ENCODE results near the gene HNRNPF.

Gene HNRNPF

GRCh38 chr10:43411536-43411935 is 2.5 kb upstream of the HNRNPF start:
- no peak overlapping the region for H2BK12ac ChIP-seq (ENCODE audit: low read length)
- no peak overlapping the region for H3K18ac ChIP-seq (ENCODE audit: low read length)
- peaks cover 15% of the 10 kb centered on the region for H3K79me2 ChIP-seq (ENCODE audit: control insufficient read depth, insufficient read depth, low read length, poor library complexity)
- H2AK5ac ChIP-seq (ENCODE audit: low read length), result no peak overlapping the region
- H2AFZ ChIP-seq (ENCODE audit: insufficient read depth, low read length, poor library complexity), result no peak overlapping the region
- no peak overlapping the region for H4K91ac ChIP-seq (ENCODE audit: low read depth, low read length)
- peaks cover 20% of the 10 kb centered on the region for H3K79me1 ChIP-seq (ENCODE audit: low read length)
- H3K9me3 ChIP-seq (ENCODE audit: insufficient read depth, low read depth, low read length), result no peaks in the 10 kb centered on the region
- no peaks in the 10 kb centered on the region for H3K27me3 ChIP-seq (ENCODE audit: insufficient read depth, low read length)
- H3K4me2 ChIP-seq (ENCODE audit: low read length), result no peak overlapping the region
- no peak overlapping the region for H3K9ac ChIP-seq (ENCODE audit: low read length)
- no peak overlapping the region for H3K23ac ChIP-seq (ENCODE audit: low read length)
- no peak overlapping the region for H4K12ac ChIP-seq (ENCODE audit: low read depth, low read length)
- no peak overlapping the region for H3K14ac ChIP-seq (ENCODE audit: low read length)
- peaks cover 5 to 7% of the 10 kb centered on the region in 2 experiments for H3K4me1 ChIP-seq (ENCODE audit: control insufficient read depth in 1 of 2, insufficient read depth in 2 of 2, low read length in 2 of 2)
- no peaks in the 10 kb centered on the region for H3K36me3 ChIP-seq (ENCODE audit: control insufficient read depth in 1 of 2, insufficient read depth in 2 of 2, low read length in 2 of 2)
- H2BK5ac ChIP-seq (ENCODE audit: low read depth, low read length, poor library complexity), result no peak overlapping the region
- no CpG with 5 or more reads among the region's 2 CpGs for WGBS (ENCODE audit: extremely low coverage, insufficient coverage, insufficient read length)
- no peak overlapping the region for H3K27ac ChIP-seq (ENCODE audit: low read depth, low read length)
- H3K4ac ChIP-seq (ENCODE audit: low read depth, low read length), result no peak overlapping the region
- H2BK120ac ChIP-seq (ENCODE audit: insufficient read depth, low read length, poor library complexity), result no peak overlapping the region
- H3K4me3 ChIP-seq (ENCODE audit: low read depth, low read length), result no peak overlapping the region
- H4K8ac ChIP-seq (ENCODE audit: low read depth, low read length), result no peak overlapping the region
- DNase-seq, result no peak

DNA sequence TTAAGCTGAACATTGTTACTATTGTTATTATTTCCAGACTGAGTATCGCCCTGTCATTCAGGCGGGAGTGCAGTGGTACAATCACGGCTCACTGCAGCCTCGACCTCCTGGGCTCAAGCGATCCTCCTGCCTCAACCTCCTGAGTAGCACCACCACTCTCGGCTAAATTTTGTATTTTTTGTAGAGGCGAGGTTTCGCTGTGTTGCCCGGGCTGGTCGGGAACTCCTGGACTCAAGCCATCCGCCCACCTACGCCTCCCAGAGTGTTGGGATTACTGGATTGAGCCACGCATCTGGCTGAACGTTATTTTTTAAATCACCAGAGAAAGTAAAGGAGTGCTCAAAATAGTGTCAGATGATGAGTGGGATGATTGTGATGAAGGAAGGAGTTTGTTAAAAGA is 1.4 kb upstream of the HNRNPF start:
- no peak overlapping the region for H3K4me3 ChIP-seq (ENCODE audit: low read depth, low read length)
- H2AFZ ChIP-seq (ENCODE audit: insufficient read depth, low read length, poor library complexity), result no peak overlapping the region
- no peak overlapping the region for H3K23ac ChIP-seq (ENCODE audit: low read length)
- H3K4me2 ChIP-seq (ENCODE audit: low read length), result no peak overlapping the region
- H3K27me3 ChIP-seq (ENCODE audit: insufficient read depth, low read length), result no peaks in the 10 kb centered on the region
- H3K14ac ChIP-seq (ENCODE audit: low read length), result no peak overlapping the region
- H3K36me3 ChIP-seq (ENCODE audit: control insufficient read depth in 1 of 2, insufficient read depth in 2 of 2, low read length in 2 of 2), result peaks cover 0 to 2% of the 10 kb centered on the region in 2 experiments
- H3K79me1 ChIP-seq (ENCODE audit: low read length), result peaks cover 21% of the 10 kb centered on the region
- no peak overlapping the region for H3K4ac ChIP-seq (ENCODE audit: low read depth, low read length)
- H4K12ac ChIP-seq (ENCODE audit: low read depth, low read length), result no peak overlapping the region
- no peak overlapping the region for H4K91ac ChIP-seq (ENCODE audit: low read depth, low read length)
- DNase-seq, result no peak
- H2BK12ac ChIP-seq (ENCODE audit: low read length), result no peak overlapping the region
- no peaks in the 10 kb centered on the region for H3K9me3 ChIP-seq (ENCODE audit: insufficient read depth, low read depth, low read length)
- H3K27ac ChIP-seq (ENCODE audit: low read depth, low read length), result no peak overlapping the region
- H2AK5ac ChIP-seq (ENCODE audit: low read length), result no peak overlapping the region
- H3K4me1 ChIP-seq (ENCODE audit: control insufficient read depth in 1 of 2, insufficient read depth in 2 of 2, low read length in 2 of 2), result peaks cover 12 to 13% of the 10 kb centered on the region in 2 experiments
- H3K9ac ChIP-seq (ENCODE audit: low read length), result no peak overlapping the region
- H3K79me2 ChIP-seq (ENCODE audit: control insufficient read depth, insufficient read depth, low read length, poor library complexity), result peaks cover 25% of the 10 kb centered on the region
- no peak overlapping the region for H2BK5ac ChIP-seq (ENCODE audit: low read depth, low read length, poor library complexity)
- H2BK120ac ChIP-seq (ENCODE audit: insufficient read depth, low read length, poor library complexity), result no peak overlapping the region
- no peak overlapping the region for H4K8ac ChIP-seq (ENCODE audit: low read depth, low read length)
- no CpG with 5 or more reads among the region's 14 CpGs for WGBS (ENCODE audit: extremely low coverage, insufficient coverage, insufficient read length)
- no peak overlapping the region for H3K18ac ChIP-seq (ENCODE audit: low read length)

- H3K23ac ChIP-seq (ENCODE audit: low read length), result no peak overlapping the region
- H3K27me3 ChIP-seq (ENCODE audit: insufficient read depth, low read length), result no peaks in the 10 kb centered on the region
- H3K4ac ChIP-seq (ENCODE audit: low read depth, low read length), result peak overlapping the region; percentile 95
- H4K12ac ChIP-seq (ENCODE audit: low read depth, low read length), result peak overlapping the region; percentile 91
- peaks cover 26% of the 10 kb centered on the region for H3K79me2 ChIP-seq (ENCODE audit: control insufficient read depth, insufficient read depth, low read length, poor library complexity)
- peak overlapping the region; percentile 86 for H3K18ac ChIP-seq (ENCODE audit: low read length)
- peak overlapping the region; percentile 92 for H4K8ac ChIP-seq (ENCODE audit: low read depth, low read length)
- no peaks in the 10 kb centered on the region for H3K9me3 ChIP-seq (ENCODE audit: insufficient read depth, low read depth, low read length)
- peak overlapping the region; percentile 82 for H3K27ac ChIP-seq (ENCODE audit: low read depth, low read length)
- peaks cover 0 to 2% of the 10 kb centered on the region in 2 experiments for H3K36me3 ChIP-seq (ENCODE audit: control insufficient read depth in 1 of 2, insufficient read depth in 2 of 2, low read length in 2 of 2)
- peak overlapping the region; percentile 91 for H4K91ac ChIP-seq (ENCODE audit: low read depth, low read length)
- WGBS (ENCODE audit: extremely low coverage, insufficient coverage, insufficient read length), result no CpG with 5 or more reads among the region's 46 CpGs
- peaks cover 12 to 13% of the 10 kb centered on the region in 2 experiments for H3K4me1 ChIP-seq (ENCODE audit: control insufficient read depth in 1 of 2, insufficient read depth in 2 of 2, low read length in 2 of 2)
- H3K79me1 ChIP-seq (ENCODE audit: low read length), result peaks cover 21% of the 10 kb centered on the region
- H2AK5ac ChIP-seq (ENCODE audit: low read length), result peak overlapping the region; percentile 91
- peak overlapping the region; percentile 68 for H3K4me3 ChIP-seq (ENCODE audit: low read depth, low read length)
- H2BK12ac ChIP-seq (ENCODE audit: low read length), result peak overlapping the region; percentile 61
- DNase-seq, result peak; percentile 33 to 57
- peak overlapping the region; percentile 43 for H3K9ac ChIP-seq (ENCODE audit: low read length)
- H3K14ac ChIP-seq (ENCODE audit: low read length), result peak overlapping the region; percentile 91
- peak overlapping the region; percentile 97 for H2BK120ac ChIP-seq (ENCODE audit: insufficient read depth, low read length, poor library complexity)
- H3K4me2 ChIP-seq (ENCODE audit: low read length), result peak overlapping the region; percentile 70
- H2AFZ ChIP-seq (ENCODE audit: insufficient read depth, low read length, poor library complexity), result peak overlapping the region; percentile 71
- H2BK5ac ChIP-seq (ENCODE audit: low read depth, low read length, poor library complexity), result peak overlapping the region; percentile 61
These were observed 561 bp upstream of the HNRNPF start for GRCh38 chr10:43409385-43410109.

GRCh38 chr10:43408331-43408709 is 666 bp downstream of the HNRNPF start:
- Histone ChIP-seq H3K9me3 (ENCODE audit: insufficient read depth, low read depth, low read length) (no peaks in the 10 kb centered on the region), H3K4me3 (ENCODE audit: low read depth, low read length) (peak overlapping the region; percentile 79), H3K14ac (ENCODE audit: low read length) (no peak overlapping the region), H3K18ac (ENCODE audit: low read length) (peak overlapping the region; percentile 22), H3K79me1 (ENCODE audit: low read length) (peaks cover 21% of the 10 kb centered on the region), H2AK5ac (ENCODE audit: low read length) (peak overlapping the region; percentile 10), H3K4ac (ENCODE audit: low read depth, low read length) (peak overlapping the region; percentile 10), H2BK120ac (ENCODE audit: insufficient read depth, low read length, poor library complexity) (no peak overlapping the region), H2AFZ (ENCODE audit: insufficient read depth, low read length, poor library complexity) (peak overlapping the region; percentile 3), H3K23ac (ENCODE audit: low read length) (no peak overlapping the region), H4K91ac (ENCODE audit: low read depth, low read length) (no peak overlapping the region), H3K4me2 (ENCODE audit: low read length) (peak overlapping the region; percentile 78), H3K27ac (ENCODE audit: low read depth, low read length) (peak overlapping the region; percentile 11), H4K12ac (ENCODE audit: low read depth, low read length) (no peak overlapping the region), H3K4me1 (ENCODE audit: control insufficient read depth in 1 of 2, insufficient read depth in 2 of 2, low read length in 2 of 2) (peaks cover 9 to 12% of the 10 kb centered on the region in 2 experiments), H3K27me3 (ENCODE audit: insufficient read depth, low read length) (no peaks in the 10 kb centered on the region), H2BK12ac (ENCODE audit: low read length) (no peak overlapping the region), H3K36me3 (ENCODE audit: control insufficient read depth in 1 of 2, insufficient read depth in 2 of 2, low read length in 2 of 2) (peaks cover 4 to 7% of the 10 kb centered on the region in 2 experiments), H4K8ac (ENCODE audit: low read depth, low read length) (peak overlapping the region; percentile 74), H3K9ac (ENCODE audit: low read length) (peak overlapping the region; percentile 34), H2BK5ac (ENCODE audit: low read depth, low read length, poor library complexity) (peak overlapping the region; percentile 2), H3K79me2 (ENCODE audit: control insufficient read depth, insufficient read depth, low read length, poor library complexity) (peaks cover 32% of the 10 kb centered on the region)
- WGBS (ENCODE audit: extremely low coverage, insufficient coverage, insufficient read length), result no CpG with 5 or more reads among the region's 31 CpGs
- DNase-seq, result no peak
